Fibroblast of lung (primary cell): Measurements from ENCODE around the gene MRPS18A.

Source experiments
- CTCF ChIP-seq, 2 donors: IDR thresholded peaks in 1 of 2; conservative IDR thresholded peaks in 1 of 2; 1 replicate in 1 of 2; 2 replicates in 1 of 2; pipeline ENCODE4 v1.5.1; 2011 to 2012; ENCODE audit warnings: low read length in 2 of 2, control low read depth in 1 of 2, inconsistent platforms in 1 of 2, low read depth in 1 of 2, mild to moderate bottlenecking in 1 of 2
- EZH2 ChIP-seq: IDR thresholded peaks from 2 replicates; pipeline ENCODE4 v1.5.1; 2012; ENCODE audit warnings: low read length, control low read depth, mild to moderate bottlenecking; ENCODE audit errors: missing control alignments

DNA sequence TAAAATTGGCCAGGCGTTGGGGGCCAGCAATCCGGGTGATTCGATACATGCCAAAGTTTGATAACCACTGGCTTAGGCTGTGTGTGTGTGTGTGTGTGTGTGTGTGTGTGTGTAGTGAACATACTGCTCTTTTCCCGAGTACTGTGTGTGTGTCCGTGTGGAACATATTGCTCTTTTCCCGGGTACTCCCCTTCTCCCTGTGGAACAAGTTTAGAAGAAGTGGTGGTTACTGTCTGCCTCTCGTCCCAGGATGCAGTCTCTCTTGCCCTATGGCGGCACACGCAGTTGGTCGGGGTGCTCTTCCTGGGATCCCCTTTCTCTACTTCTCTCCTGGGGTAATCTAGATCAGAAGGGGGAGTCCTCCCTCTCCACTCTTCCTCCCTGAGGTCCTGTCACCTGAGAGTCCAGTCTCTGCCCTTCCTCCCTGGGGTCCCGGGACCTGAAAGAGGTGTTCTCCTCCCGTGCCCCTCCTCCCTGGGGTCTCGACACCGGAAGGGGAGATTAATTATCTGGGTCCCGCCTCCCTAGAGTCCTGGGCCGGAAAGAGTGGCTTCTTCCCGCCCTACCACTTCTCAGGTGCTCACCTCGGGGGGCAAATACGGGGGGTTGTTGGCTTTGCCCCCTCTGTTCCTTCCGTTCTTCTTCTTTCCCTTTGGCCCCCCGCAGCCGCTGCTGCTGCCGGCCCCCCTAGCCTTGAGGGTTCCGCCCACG is 59.0 kb downstream of the MRPS18A start:
- no peak for TF ChIP-seq EZH2
- no peak for TF ChIP-seq CTCF (conservative IDR thresholded peaks at IDR 0.05 in 1 of 2, IDR thresholded peaks at IDR 0.05 in 1 of 2; ENCODE audit: low read depth in 1 of 2, low read length in 2 of 2)
